ENCODE results near the gene SPTSSB. TPM values are rescaled to one million over a fixed set of nuclear protein-coding genes. Genes with fewer than 3 reads are reported as not detected.

SPTSSB gene
- total RNA-seq, 1 donor from 2014 or later = 0.52 TPM

GRCh38 chr3:161295325-161295724 is 76.0 kb downstream of the SPTSSB start:
- no peaks in the 10 kb centered on the region for H3K27me3 ChIP-seq (ENCODE audit: control insufficient read depth in 3 of 3, insufficient read depth in 3 of 3, low read length in 3 of 3)
- H3K4me1 ChIP-seq (ENCODE audit: control insufficient read depth in 3 of 3, insufficient read depth in 3 of 3, low read length in 3 of 3) = no peaks in the 10 kb centered on the region
- no peak overlapping the region for H3K27ac ChIP-seq (ENCODE audit: low read depth, low read length)
- no peaks in the 10 kb centered on the region for H3K36me3 ChIP-seq (ENCODE audit: control insufficient read depth in 3 of 3, insufficient read depth in 3 of 3, low read length in 3 of 3)
- H3K9ac ChIP-seq (ENCODE audit: low read depth in 1 of 3, low read length in 3 of 3) = no peak overlapping the region
- no peak overlapping the region for H3K4me3 ChIP-seq (ENCODE audit: low read length in 3 of 3)
- H3K9me3 ChIP-seq (ENCODE audit: control insufficient read depth in 3 of 3, low read length in 3 of 3) = peaks cover 0 to 7% (median 0%) of the 10 kb centered on the region in 3 donors

Other genes starting within 250 kb of the SPTSSB start
- gene NMD3, start 150.2 kb downstream of the SPTSSB start, total RNA-seq = 62.6 TPM
- gene OTOL1, start 125.3 kb upstream of the SPTSSB start, total RNA-seq = not detected

All from skeletal muscle tissue (tissue), 4 donors.